GM23338 (cell line): ENCODE results near the gene IFIT5. TPM values are rescaled to one million over a fixed set of nuclear protein-coding genes. Genes with fewer than 3 reads are reported as not detected.

Source experiments
- ATAC-seq: fragments of 200-7000 bp; cut with Tn5 transposase; 3 replicates; pipeline ENCODE4 v1.9.1; 2020
- DNase-seq: peaks from one replicate; pipeline ENCODE4 v3.0.0-alpha.2; 2015; ENCODE audit warnings: low spot score
- H2AFZ ChIP-seq: fragments of 200-600 bp; sonication (generic); 2 replicates; pipeline ENCODE4 v1.8.0; 2016; ENCODE audit warnings: antibody characterized with exemption, mild to moderate bottlenecking, moderate library complexity
- H3F3A ChIP-seq: fragments of 200-600 bp; sonication (generic); replicated peaks from 2 replicates; pipeline ENCODE4 v1.8.0; 2017; ENCODE audit warnings: antibody characterized with exemption, mixed run types, low read depth
- H3K27ac ChIP-seq: fragments of 200-600 bp; sonication (generic); 2 replicates; pipeline ENCODE4 v1.6.1; 2016; ENCODE audit warnings: low read depth
- H3K27me3 ChIP-seq: fragments of 200-600 bp; sonication (generic); 2 replicates; pipeline ENCODE4 v1.8.0; 2016; ENCODE audit warnings: mild to moderate bottlenecking, mixed run types, moderate library complexity; ENCODE audit not compliant: insufficient read depth
- H3K36me3 ChIP-seq: fragments of 200-600 bp; sonication (generic); 2 replicates; pipeline ENCODE4 v1.8.0; 2016; ENCODE audit warnings: mild to moderate bottlenecking; ENCODE audit not compliant: insufficient read depth
- H3K4me1 ChIP-seq: fragments of 200-600 bp; sonication (generic); 2 replicates; pipeline ENCODE4 v1.8.0; 2016; ENCODE audit warnings: mild to moderate bottlenecking, moderate library complexity; ENCODE audit not compliant: insufficient read depth
- H3K4me2 ChIP-seq: fragments of 200-600 bp; sonication (generic); 2 replicates; pipeline ENCODE4 v1.7.1; 2017; ENCODE audit warnings: mixed run types
- H3K4me3 ChIP-seq: fragments of 200-600 bp; sonication (generic); 2 replicates; pipeline ENCODE4 v1.6.1; 2016; ENCODE audit warnings: mixed run types
- H3K79me2 ChIP-seq: fragments of 200-600 bp; sonication (generic); replicated peaks from 2 replicates; pipeline ENCODE4 v1.8.0; 2017; ENCODE audit warnings: mild to moderate bottlenecking; ENCODE audit not compliant: insufficient read depth
- H3K9me2 ChIP-seq: fragments of 200-600 bp; sonication (generic); 2 replicates; pipeline ENCODE4 v1.8.0; 2017; ENCODE audit not compliant: insufficient read depth
- H4K20me1 ChIP-seq: fragments of 200-600 bp; sonication (generic); replicated peaks from 2 replicates; pipeline ENCODE4 v1.8.0; 2017; ENCODE audit warnings: mild to moderate bottlenecking; ENCODE audit not compliant: insufficient read depth
- H3K27ac Mint-ChIP-seq: 2 replicates; pipeline ENCODE4 v1.8.0; 2020; ENCODE audit warnings: inconsistent platforms, mild to moderate bottlenecking, moderate library complexity, mixed read lengths
- H3K27me3 Mint-ChIP-seq: 3 replicates; pipeline ENCODE4 v1.8.0; 2022; ENCODE audit warnings: low read depth, mild to moderate bottlenecking, moderate library complexity, mixed read lengths, inconsistent platforms; ENCODE audit not compliant: insufficient read depth, poor library complexity
- H3K36me3 Mint-ChIP-seq: 3 replicates; pipeline ENCODE4 v1.8.0; 2021; ENCODE audit warnings: low read depth, mild to moderate bottlenecking, inconsistent platforms, moderate library complexity, mixed read lengths
- H3K4me1 Mint-ChIP-seq: 3 replicates; pipeline ENCODE4 v1.8.0; 2020; ENCODE audit warnings: mild to moderate bottlenecking, inconsistent platforms, mixed read lengths
- H3K4me3 Mint-ChIP-seq: 3 replicates; pipeline ENCODE4 v1.8.0; 2021; ENCODE audit warnings: moderate library complexity, mild to moderate bottlenecking, inconsistent platforms, mixed read lengths
- H3K9me3 Mint-ChIP-seq: 3 replicates; pipeline ENCODE4 v1.8.0; 2020; ENCODE audit warnings: moderate library complexity, mild to moderate bottlenecking, inconsistent platforms, mixed read lengths
- CREB1 ChIP-seq: fragments of 250-450 bp; sonication (Bioruptor Pico); IDR thresholded peaks from 2 replicates; pipeline ENCODE4 v1.5.0; 2020; ENCODE audit warnings: low read depth, mild to moderate bottlenecking, moderate library complexity
- ETS1 ChIP-seq: IDR thresholded peaks from 2 replicates; pipeline ENCODE4 v1.6.1; 2016; ENCODE audit warnings: antibody characterized with exemption
- NANOG ChIP-seq: IDR thresholded peaks from 2 replicates; pipeline ENCODE4 v1.6.1; 2016; ENCODE audit warnings: antibody characterized with exemption, borderline replicate concordance
- POLR2AphosphoS5 ChIP-seq: IDR thresholded peaks from 2 replicates; pipeline ENCODE4 v1.6.1; 2016; ENCODE audit warnings: antibody characterized with exemption, low read depth
- ZNF114 ChIP-seq: fragments of 250-450 bp; sonication (Bioruptor Pico); IDR thresholded peaks from 2 replicates; pipeline ENCODE4 v1.5.0; 2020; ENCODE audit warnings: mild to moderate bottlenecking, moderate library complexity
- ZNF331 ChIP-seq: fragments of 250-450 bp; sonication (Bioruptor Pico); IDR thresholded peaks from 2 replicates; pipeline ENCODE4 v1.5.0; 2020; ENCODE audit warnings: low read depth, mild to moderate bottlenecking, moderate library complexity
- ZNF462 ChIP-seq: fragments of 250-450 bp; sonication (Bioruptor Pico); IDR thresholded peaks from 2 replicates; pipeline ENCODE4 v1.5.0; 2020; ENCODE audit warnings: mild to moderate bottlenecking, moderate library complexity
- polyA plus RNA-seq: library from polyadenylated mRNA; unstranded; fragments of >200 nt; fragmentation: Nextera tagmentation; extraction: Ambion mirVana; gene quantifications from 2 replicates; pipeline ENCODE4 v1.2.1, GENCODE V29; 2016
- total RNA-seq: library from RNA; depleted of rRNA; stranded (reverse); fragments of >200 nt; shearing (Covaris generic); gene quantifications from 2 replicates; pipeline ENCODE4 v1.2.3, GENCODE V29; 2014
- TF ChIP-seq, protein P1 (sequence below), 2 experiments: fragments of 200-600 bp in 1 of 2; sonication (generic) in 1 of 2; conservative IDR thresholded peaks; 2 replicates each; pipeline versions ENCODE4 v1.5.1 to v1.6.1; 2016 to 2017; ENCODE audit warnings: antibody characterized with exemption in 2 of 2, low read depth in 2 of 2, mild to moderate bottlenecking in 2 of 2, moderate library complexity in 1 of 2

Gene IFIT5
- total and polyA plus RNA-seq, 2 experiments from 2014 or later: 2.7 to 3.2 TPM

DNA sequence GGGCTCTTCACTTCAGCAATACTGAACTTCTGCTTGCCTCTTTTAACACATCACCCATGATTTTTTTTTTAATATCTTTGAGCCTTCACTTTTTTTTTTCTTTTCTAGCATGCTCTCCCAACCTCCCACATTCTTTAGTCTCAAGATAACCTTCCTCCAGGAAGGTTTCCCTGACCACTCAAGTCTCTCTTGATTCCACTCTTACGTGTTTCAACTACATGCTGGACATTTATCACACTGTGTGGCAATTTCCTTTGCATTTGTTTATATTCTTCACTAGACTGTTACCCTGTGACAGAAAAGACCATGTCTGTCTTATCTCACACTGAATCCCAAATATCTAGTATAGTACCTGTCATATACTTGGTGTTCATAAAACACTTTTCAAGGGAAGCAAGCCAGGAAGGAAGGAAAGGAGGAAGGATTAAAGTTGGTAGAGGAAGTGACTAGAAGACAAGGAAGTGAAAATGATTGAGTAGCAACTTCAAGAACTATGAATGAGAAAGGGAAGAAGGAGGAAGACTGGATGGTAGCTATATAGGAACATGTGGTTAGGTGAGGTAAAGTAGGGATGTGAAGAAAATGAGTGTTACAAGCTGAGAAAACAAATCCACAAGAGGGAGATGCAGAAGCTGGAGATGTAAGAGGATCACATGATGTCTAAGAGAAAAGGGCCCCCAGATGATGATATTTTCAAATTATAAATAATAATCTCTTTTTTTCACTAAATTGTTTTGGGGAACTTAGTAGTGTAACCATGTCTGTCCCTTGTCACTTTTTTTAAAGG, 40.4 kb downstream of the IFIT5 start (continued):
- TF ChIP-seq ZNF462 (CRISPR knock-in tag) (no peak), ZNF114 (CRISPR knock-in tag) (no peak), POLR2AphosphoS5 (no peak)

GRCh38 chr10:89458291-89458690, 43.9 kb downstream of the IFIT5 start:
- no peaks in the 10 kb centered on the region for H3K36me3 ChIP-seq
- H3K4me3 ChIP-seq: no peak overlapping the region
- H4K20me1 ChIP-seq: no peaks in the 10 kb centered on the region
- no peak overlapping the region for H2AFZ ChIP-seq
- no peaks in the 10 kb centered on the region for H3F3A ChIP-seq
- no peak overlapping the region for H3K4me3 Mint-ChIP-seq
- no peaks in the 10 kb centered on the region for H3K9me2 ChIP-seq
- no peaks in the 10 kb centered on the region for H3K9me3 Mint-ChIP-seq
- H3K27me3 ChIP-seq: no peaks in the 10 kb centered on the region
- peaks cover 3% of the 10 kb centered on the region for H3K27me3 Mint-ChIP-seq
- no peaks in the 10 kb centered on the region for H3K36me3 Mint-ChIP-seq
- H3K27ac ChIP-seq: no peak overlapping the region
- DNase-seq: no peak
- no peaks in the 10 kb centered on the region for H3K4me1 ChIP-seq
- no peaks in the 10 kb centered on the region for H3K4me1 Mint-ChIP-seq
- H3K4me2 ChIP-seq: no peak overlapping the region
- no peak for ATAC-seq
- H3K27ac Mint-ChIP-seq: no peak overlapping the region
- no peak for TF ChIP-seq ZNF331
- TF ChIP-seq NANOG: no peak
- no peak for TF ChIP-seq ZNF114 (CRISPR knock-in tag)
- TF ChIP-seq, protein P1, sequence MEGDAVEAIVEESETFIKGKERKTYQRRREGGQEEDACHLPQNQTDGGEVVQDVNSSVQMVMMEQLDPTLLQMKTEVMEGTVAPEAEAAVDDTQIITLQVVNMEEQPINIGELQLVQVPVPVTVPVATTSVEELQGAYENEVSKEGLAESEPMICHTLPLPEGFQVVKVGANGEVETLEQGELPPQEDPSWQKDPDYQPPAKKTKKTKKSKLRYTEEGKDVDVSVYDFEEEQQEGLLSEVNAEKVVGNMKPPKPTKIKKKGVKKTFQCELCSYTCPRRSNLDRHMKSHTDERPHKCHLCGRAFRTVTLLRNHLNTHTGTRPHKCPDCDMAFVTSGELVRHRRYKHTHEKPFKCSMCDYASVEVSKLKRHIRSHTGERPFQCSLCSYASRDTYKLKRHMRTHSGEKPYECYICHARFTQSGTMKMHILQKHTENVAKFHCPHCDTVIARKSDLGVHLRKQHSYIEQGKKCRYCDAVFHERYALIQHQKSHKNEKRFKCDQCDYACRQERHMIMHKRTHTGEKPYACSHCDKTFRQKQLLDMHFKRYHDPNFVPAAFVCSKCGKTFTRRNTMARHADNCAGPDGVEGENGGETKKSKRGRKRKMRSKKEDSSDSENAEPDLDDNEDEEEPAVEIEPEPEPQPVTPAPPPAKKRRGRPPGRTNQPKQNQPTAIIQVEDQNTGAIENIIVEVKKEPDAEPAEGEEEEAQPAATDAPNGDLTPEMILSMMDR (conservative IDR thresholded peaks at IDR 0.05; ENCODE audit: low read depth in 2 of 2): no peak
- no peak for TF ChIP-seq CREB1 (CRISPR knock-in tag)
- no peak for TF ChIP-seq ETS1
- no peak for TF ChIP-seq POLR2AphosphoS5
- no peaks in the 10 kb centered on the region for H3K79me2 ChIP-seq
